ENCODE data around the gene ETFA.

Gene ETFA

GRCh38 chr15:76191539-76192244 lies 119.6 kb downstream of the ETFA start:
- DNase-seq, result no peak

GRCh38 chr15:76190751-76191538 lies 120.3 kb downstream of the ETFA start:
- peak; percentile 12 for DNase-seq

- no peak for DNase-seq
These were observed 121.2 kb downstream of the ETFA start for GRCh38 chr15:76190070-76190564.

GRCh38 chr15:76189106-76189505 lies 122.2 kb downstream of the ETFA start:
- no peak for DNase-seq

GRCh38 chr15:76187163-76187562 lies 124.1 kb downstream of the ETFA start:
- no peak for DNase-seq

- DNase-seq, result no peak
These were observed 125.6 kb downstream of the ETFA start for GRCh38 chr15:76185716-76186115.

GRCh38 chr15:76184650-76185035 lies 126.6 kb downstream of the ETFA start:
- no peak for DNase-seq

- no peak for DNase-seq
These were observed 127.2 kb downstream of the ETFA start for GRCh38 chr15:76183930-76184649.

- DNase-seq, result no peak
These were observed 129.6 kb downstream of the ETFA start for GRCh38 chr15:76181705-76182107.

- DNase-seq, result no peak
These were observed 130.9 kb downstream of the ETFA start for GRCh38 chr15:76180321-76180720.

- no peak for DNase-seq
These were observed 132.2 kb downstream of the ETFA start for GRCh38 chr15:76179023-76179422.

- no peak for DNase-seq
These were observed 132.8 kb downstream of the ETFA start for GRCh38 chr15:76178296-76179000.

GRCh38 chr15:76177491-76178040 lies 133.7 kb downstream of the ETFA start:
- DNase-seq, result no peak

GRCh38 chr15:76176487-76177085 lies 134.7 kb downstream of the ETFA start:
- no peak for DNase-seq

GRCh38 chr15:76176059-76176458 lies 135.2 kb downstream of the ETFA start:
- no peak for DNase-seq

- DNase-seq, result no peak
These were observed 135.8 kb downstream of the ETFA start for GRCh38 chr15:76175442-76175841.

- DNase-seq, result no peak
These were observed 136.6 kb downstream of the ETFA start for GRCh38 chr15:76174654-76175053.

GRCh38 chr15:76173317-76173834 lies 137.9 kb downstream of the ETFA start:
- no peak for DNase-seq

GRCh38 chr15:76172782-76173181 lies 138.5 kb downstream of the ETFA start:
- no peak for DNase-seq

- no peak for DNase-seq
These were observed 141.1 kb downstream of the ETFA start for GRCh38 chr15:76169911-76170800.

GRCh38 chr15:76169018-76169417 lies 142.3 kb downstream of the ETFA start:
- no peak for DNase-seq

Data from DMS153 (cell line).